ENCODE measurements around the gene MPP7.
A peak's percentile ranks its signal among the peaks of the same experiment; 100 is the strongest.

MPP7 gene

GRCh38 chr10:28302638-28303488 lies at the start of gene MPP7:
Gene MPP7, minus strand, starts transcription at chr10:28303064. Its CDS starts 64,460 bp downstream, at chr10:28238604.
- TF ChIP-seq USF1 (IDR thresholded peaks at IDR 0.05) (no peak), EP300 (IDR thresholded peaks at IDR 0.05; ENCODE audit: borderline replicate concordance) (no peak), CEBPB (IDR thresholded peaks at IDR 0.05) (no peak), YY1 (IDR thresholded peaks at IDR 0.05; ENCODE audit: low read depth) (peak; percentile 41; the same call in 1 of the 2 replicates), ZBTB7A (IDR thresholded peaks at IDR 0.05; ENCODE audit: low read depth) (no peak; the same call in 1 of the 2 replicates), CREB1 (IDR thresholded peaks at IDR 0.05; ENCODE audit: low read depth) (no peak), FOXM1 (IDR thresholded peaks at IDR 0.05; ENCODE audit: borderline replicate concordance, low read depth) (peak; percentile 41; the same call in 1 of the 2 replicates), RAD21 (IDR thresholded peaks at IDR 0.05; ENCODE audit: low read depth) (peak; percentile 41; the same call in 1 of the 2 replicates), TCF12 (IDR thresholded peaks at IDR 0.05; ENCODE audit: low read depth) (no peak), TAF1 (IDR thresholded peaks at IDR 0.05; ENCODE audit: low read depth) (peak; percentile 64; the same call in 1 of the 2 replicates)
- TF ChIP-seq, protein P1, sequence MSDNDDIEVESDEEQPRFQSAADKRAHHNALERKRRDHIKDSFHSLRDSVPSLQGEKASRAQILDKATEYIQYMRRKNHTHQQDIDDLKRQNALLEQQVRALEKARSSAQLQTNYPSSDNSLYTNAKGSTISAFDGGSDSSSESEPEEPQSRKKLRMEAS (IDR thresholded peaks at IDR 0.05), result no peak; the same call in 1 of the 2 replicates

GRCh38 chr10:28349892-28350291 lies 47.0 kb upstream of the MPP7 start:
- TF ChIP-seq TEAD4 (IDR thresholded peaks at IDR 0.05), result no peak
- TF ChIP-seq, protein P1 (IDR thresholded peaks at IDR 0.05), result no peak

- no peak for TF ChIP-seq REST (IDR thresholded peaks at IDR 0.05; ENCODE audit: low read depth)
- TF ChIP-seq TAF1 (IDR thresholded peaks at IDR 0.05; ENCODE audit: low read depth), result no peak
Measured at GRCh38 chr10:28343987-28344895, 41.4 kb upstream of the MPP7 start.

DNA sequence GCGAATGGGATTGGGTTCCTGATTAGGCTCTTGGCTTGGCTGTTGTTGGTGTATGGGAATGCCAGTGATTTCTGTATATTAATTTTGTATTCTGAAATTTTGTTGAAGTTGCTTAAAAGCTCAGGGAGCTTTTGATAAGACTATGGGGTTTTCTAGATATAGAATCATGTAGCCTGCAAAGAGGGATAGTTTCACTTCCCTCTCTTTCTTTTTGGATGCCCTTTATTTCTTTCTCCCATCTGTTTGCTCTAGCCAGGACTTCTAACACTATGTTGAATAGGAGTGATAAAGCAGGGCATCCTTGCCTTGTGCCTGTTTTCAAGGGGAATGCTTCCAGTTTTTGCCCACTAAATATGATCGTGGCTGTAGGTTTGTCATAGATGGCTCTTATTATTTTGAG lies 40.4 kb upstream of the MPP7 start:
- TF ChIP-seq, protein P1 (IDR thresholded peaks at IDR 0.05), result no peak
- TF ChIP-seq NFIC (IDR thresholded peaks at IDR 0.05) (no peak), TEAD4 (IDR thresholded peaks at IDR 0.05) (no peak), REST (IDR thresholded peaks at IDR 0.05; ENCODE audit: low read depth) (no peak), RAD21 (IDR thresholded peaks at IDR 0.05; ENCODE audit: low read depth) (no peak), EGR1 (IDR thresholded peaks at IDR 0.05) (no peak), TCF12 (IDR thresholded peaks at IDR 0.05; ENCODE audit: low read depth) (no peak), ZBTB7A (IDR thresholded peaks at IDR 0.05; ENCODE audit: low read depth) (no peak), USF1 (IDR thresholded peaks at IDR 0.05) (no peak), FOXM1 (IDR thresholded peaks at IDR 0.05; ENCODE audit: borderline replicate concordance, low read depth) (no peak), CEBPB (IDR thresholded peaks at IDR 0.05) (no peak), YY1 (IDR thresholded peaks at IDR 0.05; ENCODE audit: low read depth) (no peak), TAF1 (IDR thresholded peaks at IDR 0.05; ENCODE audit: low read depth) (no peak)

GRCh38 chr10:28332726-28333125 lies 29.9 kb upstream of the MPP7 start:
- no peak for TF ChIP-seq NFIC (IDR thresholded peaks at IDR 0.05)
- TF ChIP-seq TAF1 (IDR thresholded peaks at IDR 0.05; ENCODE audit: low read depth), result no peak
- no peak for TF ChIP-seq YY1 (IDR thresholded peaks at IDR 0.05; ENCODE audit: low read depth)
- TF ChIP-seq REST (IDR thresholded peaks at IDR 0.05; ENCODE audit: low read depth), result no peak
- no peak for TF ChIP-seq CEBPB (IDR thresholded peaks at IDR 0.05)
- no peak for TF ChIP-seq TEAD4 (IDR thresholded peaks at IDR 0.05)
- no peak for TF ChIP-seq RAD21 (IDR thresholded peaks at IDR 0.05; ENCODE audit: low read depth)
- no peak for TF ChIP-seq USF1 (IDR thresholded peaks at IDR 0.05)
- TF ChIP-seq EP300 (IDR thresholded peaks at IDR 0.05; ENCODE audit: borderline replicate concordance), result no peak

Measured in Ishikawa (cell line).